ENCODE measurements around the gene CAPN7.
"Not testable (repeated sequence)": the region's sequence is repeated elsewhere in the genome, so short reads cannot be mapped to it uniquely, and the experiment has no call there.

Gene CAPN7

GRCh38 chr3:15165061-15165460 lies 41.0 kb upstream of the CAPN7 start:
- no peak for DNase-seq (ENCODE audit: low read depth)
- H3K4me3 ChIP-seq (ENCODE audit: control insufficient read depth, low read depth, low read length) = no peak overlapping the region
- no peak for TF ChIP-seq CTCF (conservative IDR thresholded peaks at IDR 0.05; ENCODE audit: control insufficient read depth, insufficient read depth, low read depth, low read length)

- DNase-seq (ENCODE audit: low read depth); H3K4me3 ChIP-seq (ENCODE audit: control insufficient read depth, low read depth, low read length): not testable (repeated sequence)
Measured at GRCh38 chr3:15166391-15166790, 39.7 kb upstream of the CAPN7 start.

GRCh38 chr3:15171096-15171495 lies 35.0 kb upstream of the CAPN7 start:
- no peak for DNase-seq (ENCODE audit: low read depth)
- H3K4me3 ChIP-seq (ENCODE audit: control insufficient read depth, low read depth, low read length) = no peak overlapping the region
- no peak for TF ChIP-seq CTCF (conservative IDR thresholded peaks at IDR 0.05; ENCODE audit: control insufficient read depth, insufficient read depth, low read depth, low read length)

GRCh38 chr3:15172806-15173205 lies 33.2 kb upstream of the CAPN7 start:
- H3K4me3 ChIP-seq (ENCODE audit: control insufficient read depth, low read depth, low read length) = no peak overlapping the region
- no peak for DNase-seq (ENCODE audit: low read depth)
- no peak for TF ChIP-seq CTCF (conservative IDR thresholded peaks at IDR 0.05; ENCODE audit: control insufficient read depth, insufficient read depth, low read depth, low read length)

- no peak for TF ChIP-seq CTCF (conservative IDR thresholded peaks at IDR 0.05; ENCODE audit: control insufficient read depth, insufficient read depth, low read depth, low read length)
- H3K4me3 ChIP-seq (ENCODE audit: control insufficient read depth, low read depth, low read length) = no peak overlapping the region
- no peak for DNase-seq (ENCODE audit: low read depth)
Measured at GRCh38 chr3:15174953-15175352, 31.1 kb upstream of the CAPN7 start.

GRCh38 chr3:15175605-15176004 lies 30.4 kb upstream of the CAPN7 start:
- TF ChIP-seq CTCF (conservative IDR thresholded peaks at IDR 0.05; ENCODE audit: control insufficient read depth, insufficient read depth, low read depth, low read length) = no peak
- no peak for DNase-seq (ENCODE audit: low read depth)
- H3K4me3 ChIP-seq (ENCODE audit: control insufficient read depth, low read depth, low read length) = no peak overlapping the region

- no peak for TF ChIP-seq CTCF (conservative IDR thresholded peaks at IDR 0.05; ENCODE audit: control insufficient read depth, insufficient read depth, low read depth, low read length)
- no peak overlapping the region for H3K4me3 ChIP-seq (ENCODE audit: control insufficient read depth, low read depth, low read length)
- no peak for DNase-seq (ENCODE audit: low read depth)
Measured at GRCh38 chr3:15180042-15180611, 25.9 kb upstream of the CAPN7 start.

Data from fibroblast of mammary gland (primary cell).